Calu3 (cell line): ENCODE data around the gene KIRREL3. TPM values are rescaled to one million over a fixed set of nuclear protein-coding genes. Genes with fewer than 3 reads are reported as not detected.
A peak's percentile ranks its signal among the peaks of the same experiment; 100 is the strongest.

ENCODE experiments used
- BruUV-seq: library from RNA; stranded (reverse); fragments of 400-500 nt; replicated peaks from 2 replicates; lab custom pipeline; 2021; lab: Mats Ljungman, UMichigan
- CTCF ChIA-PET: fragments of 300-600 bp; sonication (Branson Sonifier 250); formaldehyde crosslinking; loops from one replicate; lab custom pipeline; 2022; ENCODE audit warnings: antibody characterized with exemption; lab: Charles Lee
- DNase-seq: peaks from one replicate; pipeline ENCODE4 v3.0.0; 2022
- H3K27ac Mint-ChIP-seq: one replicate; pipeline ENCODE4 v1.8.0; 2022; ENCODE audit warnings: mixed read lengths; ENCODE audit not compliant: unreplicated experiment
- H3K27me3 Mint-ChIP-seq: one replicate; pipeline ENCODE4 v1.8.0; 2022; ENCODE audit warnings: mixed read lengths; ENCODE audit not compliant: unreplicated experiment
- H3K36me3 Mint-ChIP-seq: one replicate; pipeline ENCODE4 v1.8.0; 2022; ENCODE audit warnings: mild to moderate bottlenecking, moderate library complexity, mixed read lengths; ENCODE audit not compliant: insufficient read depth, unreplicated experiment
- H3K4me1 Mint-ChIP-seq: one replicate; pipeline ENCODE4 v1.8.0; 2022; ENCODE audit warnings: mild to moderate bottlenecking, low read depth, mixed read lengths; ENCODE audit not compliant: unreplicated experiment
- H3K4me3 Mint-ChIP-seq: one replicate; pipeline ENCODE4 v1.8.0; 2022; ENCODE audit warnings: mild to moderate bottlenecking, low read depth, moderate library complexity, mixed read lengths; ENCODE audit not compliant: unreplicated experiment
- H3K9me3 Mint-ChIP-seq: one replicate; pipeline ENCODE4 v1.8.0; 2022; ENCODE audit warnings: low read depth, mixed read lengths; ENCODE audit not compliant: unreplicated experiment
- intact Hi-C: fragments of 100-400 bp; cut with micrococcal nuclease; formaldehyde crosslinking; loops from one replicate; pipeline ENCODE4 v1.10.0; 2022; ENCODE audit not compliant: unreplicated experiment
- total RNA-seq: library from RNA; stranded (reverse); gene quantifications from 2 replicates; pipeline ENCODE4 v1.2.3, GENCODE V29; 2022
- TF ChIP-seq, protein P1 (sequence below): fragments of 200-600 bp; IDR thresholded peaks from one replicate; pipeline ENCODE4 v1.8.0; 2022; ENCODE audit warnings: antibody characterized with exemption; ENCODE audit not compliant: unreplicated experiment

KIRREL3 gene
- total RNA-seq, 1 experiment from 2014 or later: 0.26 TPM

GRCh38 chr11:126446581-126446980, 554.0 kb downstream of the KIRREL3 start:
- CTCF ChIA-PET: interaction anchor here (0.6 to 0.8 kb wide), 2 partner anchors 23 to 215 kb away, joined by 4 read pairs; no protein-coding TSS in a partner anchor

GRCh38 chr11:126444072-126444471, 556.5 kb downstream of the KIRREL3 start:
- H3K27me3 Mint-ChIP-seq: peaks cover 24% of the 10 kb centered on the region
- H3K9me3 Mint-ChIP-seq: no peaks in the 10 kb centered on the region
- TF ChIP-seq, protein P1, sequence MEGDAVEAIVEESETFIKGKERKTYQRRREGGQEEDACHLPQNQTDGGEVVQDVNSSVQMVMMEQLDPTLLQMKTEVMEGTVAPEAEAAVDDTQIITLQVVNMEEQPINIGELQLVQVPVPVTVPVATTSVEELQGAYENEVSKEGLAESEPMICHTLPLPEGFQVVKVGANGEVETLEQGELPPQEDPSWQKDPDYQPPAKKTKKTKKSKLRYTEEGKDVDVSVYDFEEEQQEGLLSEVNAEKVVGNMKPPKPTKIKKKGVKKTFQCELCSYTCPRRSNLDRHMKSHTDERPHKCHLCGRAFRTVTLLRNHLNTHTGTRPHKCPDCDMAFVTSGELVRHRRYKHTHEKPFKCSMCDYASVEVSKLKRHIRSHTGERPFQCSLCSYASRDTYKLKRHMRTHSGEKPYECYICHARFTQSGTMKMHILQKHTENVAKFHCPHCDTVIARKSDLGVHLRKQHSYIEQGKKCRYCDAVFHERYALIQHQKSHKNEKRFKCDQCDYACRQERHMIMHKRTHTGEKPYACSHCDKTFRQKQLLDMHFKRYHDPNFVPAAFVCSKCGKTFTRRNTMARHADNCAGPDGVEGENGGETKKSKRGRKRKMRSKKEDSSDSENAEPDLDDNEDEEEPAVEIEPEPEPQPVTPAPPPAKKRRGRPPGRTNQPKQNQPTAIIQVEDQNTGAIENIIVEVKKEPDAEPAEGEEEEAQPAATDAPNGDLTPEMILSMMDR: no peak
- H3K36me3 Mint-ChIP-seq: no peaks in the 10 kb centered on the region
- CTCF ChIA-PET: no interaction called here
- no peak overlapping the region for H3K27ac Mint-ChIP-seq
- BruUV-seq: no TSS peak
- H3K4me3 Mint-ChIP-seq: no peak overlapping the region
- no peaks in the 10 kb centered on the region for H3K4me1 Mint-ChIP-seq
- DNase-seq: no peak
- intact Hi-C loops: loop anchor here (5.0 kb wide), 1 partner anchor 903 kb away; no protein-coding TSS in a partner anchor

More at GRCh38 chr11:126446581-126446980, 554.0 kb downstream of the KIRREL3 start:
- Mint-ChIP-seq H3K4me3 (no peak overlapping the region), H3K4me1 (no peaks in the 10 kb centered on the region), H3K27me3 (peaks cover 24% of the 10 kb centered on the region), H3K27ac (no peak overlapping the region), H3K36me3 (no peaks in the 10 kb centered on the region), H3K9me3 (peaks cover 3% of the 10 kb centered on the region)
- intact Hi-C loops: no loop called here
- BruUV-seq: no TSS peak
- no peak for DNase-seq
- TF ChIP-seq, protein P1: no peak

DNA sequence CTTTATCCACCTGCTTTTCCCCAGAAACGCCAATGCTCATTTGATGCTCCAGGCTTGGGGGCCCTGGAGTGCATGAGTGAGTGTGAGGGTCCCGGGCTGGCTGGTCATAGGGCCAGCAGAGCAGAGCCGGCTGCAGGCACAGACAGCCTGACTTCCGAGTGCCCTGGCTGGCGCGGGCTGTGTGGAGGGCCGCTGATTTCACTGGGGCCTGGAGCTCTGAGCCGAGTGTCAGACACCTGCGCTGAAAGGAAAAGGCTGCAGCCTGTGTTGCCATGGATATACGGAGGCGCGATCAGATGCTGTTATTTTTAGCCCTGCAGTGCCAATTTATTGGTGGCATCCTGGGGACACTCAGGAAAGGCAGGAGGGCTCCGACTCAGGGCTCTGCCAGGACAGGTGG, 557.5 kb downstream of the KIRREL3 start:
- intact Hi-C loops: loop anchor here (5.0 kb wide), 1 partner anchor 904 kb away; no protein-coding TSS in a partner anchor
- peaks cover 24% of the 10 kb centered on the region for H3K27me3 Mint-ChIP-seq
- TF ChIP-seq, protein P1: no peak

GRCh38 chr11:126440792-126441514, 559.6 kb downstream of the KIRREL3 start:
- TF ChIP-seq, protein P1: peak; percentile 82
- Mint-ChIP-seq H3K36me3 (no peaks in the 10 kb centered on the region), H3K9me3 (no peaks in the 10 kb centered on the region), H3K27ac (no peak overlapping the region), H3K4me1 (no peaks in the 10 kb centered on the region), H3K4me3 (no peak overlapping the region), H3K27me3 (peaks cover 4% of the 10 kb centered on the region)
- intact Hi-C loops: loop anchor here (2.0 to 5.0 kb wide), 2 partner anchors 40 to 906 kb away; no protein-coding TSS in a partner anchor
- CTCF ChIA-PET: interaction anchor here (0.5 to 1.4 kb wide), 6 partner anchors 40 to 905 kb away, joined by 3 to 16 read pairs (median 4); no protein-coding TSS in a partner anchor
- peak; percentile 81 for DNase-seq
- no TSS peak for BruUV-seq

More for the DNA sequence above, 557.5 kb downstream of the KIRREL3 start:
- no peaks in the 10 kb centered on the region for H3K9me3 Mint-ChIP-seq
- CTCF ChIA-PET: no interaction called here
- no peaks in the 10 kb centered on the region for H3K36me3 Mint-ChIP-seq
- no peak overlapping the region for H3K4me3 Mint-ChIP-seq
- no TSS peak for BruUV-seq
- no peaks in the 10 kb centered on the region for H3K4me1 Mint-ChIP-seq
- no peak for DNase-seq
- no peak overlapping the region for H3K27ac Mint-ChIP-seq
